Mesenchymal stem cell (in vitro differentiated cells and primary cell): Measurements from ENCODE around the gene RAB29.
A peak's percentile ranks its signal among the peaks of the same experiment; 100 is the strongest.

ENCODE experiments used
- DNase-seq: peaks from one replicate; pipeline ENCODE4 v3.0.0-alpha.2; 2013
- H2AFZ ChIP-seq: one replicate; pipeline ENCODE4 v1.6.1; 2013; ENCODE audit warnings: low read depth, mild to moderate bottlenecking, control low read depth, inconsistent platforms, low read length, moderate library complexity
- H2AK5ac ChIP-seq: 2 replicates; pipeline ENCODE4 v1.6.1; 2013; ENCODE audit warnings: low read length, moderate library complexity, mild to moderate bottlenecking, inconsistent platforms; ENCODE audit not compliant: severe bottlenecking
- H2BK120ac ChIP-seq: one replicate; pipeline ENCODE4 v1.6.1; 2013; ENCODE audit warnings: low read depth, mild to moderate bottlenecking, inconsistent platforms, low read length, moderate library complexity
- H2BK12ac ChIP-seq, 2 experiments: one replicate each; pipeline ENCODE4 v1.6.1; 2013; ENCODE audit warnings: inconsistent platforms in 2 of 2, low read length in 2 of 2, mild to moderate bottlenecking in 2 of 2, moderate library complexity in 2 of 2, control low read depth in 1 of 2
- H2BK15ac ChIP-seq: one replicate; pipeline ENCODE4 v1.6.1; 2013; ENCODE audit warnings: mild to moderate bottlenecking, low read depth, inconsistent platforms; ENCODE audit not compliant: poor library complexity, severe bottlenecking
- H2BK5ac ChIP-seq: 2 replicates; pipeline ENCODE4 v1.6.1; 2013; ENCODE audit warnings: low read depth, mild to moderate bottlenecking, low read length, control low read depth, inconsistent platforms; ENCODE audit not compliant: poor library complexity, severe bottlenecking
- H3K14ac ChIP-seq, 2 experiments: one replicate each; pipeline ENCODE4 v1.6.1; 2013; ENCODE audit warnings: inconsistent platforms in 2 of 2, low read length in 2 of 2, control low read depth in 1 of 2, mild to moderate bottlenecking in 1 of 2, moderate library complexity in 1 of 2
- H3K18ac ChIP-seq, 2 experiments: one replicate each; pipeline ENCODE4 v1.6.1; 2013; ENCODE audit warnings: inconsistent platforms in 2 of 2, low read length in 2 of 2, control low read depth in 1 of 2, low read depth in 1 of 2, mild to moderate bottlenecking in 1 of 2
- H3K23ac ChIP-seq, 2 experiments: one replicate each; pipeline ENCODE4 v1.6.1; 2013; ENCODE audit warnings: inconsistent platforms in 2 of 2, low read length in 2 of 2, mild to moderate bottlenecking in 2 of 2, moderate library complexity in 2 of 2, control low read depth in 1 of 2
- H3K27ac ChIP-seq: 2 replicates; pipeline ENCODE4 v1.5.1; 2013; ENCODE audit warnings: mild to moderate bottlenecking, moderate library complexity, low read length, control low read depth, inconsistent platforms; ENCODE audit not compliant: poor library complexity, severe bottlenecking
- H3K27me3 ChIP-seq, 2 experiments: 2 replicates each; pipeline versions ENCODE4 v1.6.1 to v1.7.0; 2013; ENCODE audit warnings: low read length in 2 of 2, mild to moderate bottlenecking in 2 of 2, moderate library complexity in 2 of 2, control low read depth in 1 of 2, inconsistent platforms in 1 of 2; ENCODE audit not compliant: control insufficient read depth in 1 of 2, insufficient read depth in 1 of 2
- H3K36me3 ChIP-seq, 2 experiments: 2 replicates each; pipeline versions ENCODE4 v1.6.1 to v1.7.0; 2013; ENCODE audit warnings: low read length in 2 of 2, control low read depth in 1 of 2, inconsistent platforms in 1 of 2, low read depth in 1 of 2, mild to moderate bottlenecking in 1 of 2; ENCODE audit not compliant: insufficient read depth in 2 of 2, control insufficient read depth in 1 of 2
- H3K4ac ChIP-seq, 2 experiments: one replicate each; pipeline ENCODE4 v1.6.1; 2013; ENCODE audit warnings: inconsistent platforms in 2 of 2, low read length in 2 of 2, mild to moderate bottlenecking in 2 of 2, moderate library complexity in 2 of 2, control low read depth in 1 of 2, low read depth in 1 of 2
- H3K4me1 ChIP-seq: 2 replicates; pipeline ENCODE4 v1.6.1; 2013; ENCODE audit warnings: low read depth, low read length, control low read depth; ENCODE audit not compliant: control insufficient read depth, insufficient read depth
- H3K4me2 ChIP-seq: 2 replicates; pipeline ENCODE4 v1.6.1; 2013; ENCODE audit warnings: low read length, mild to moderate bottlenecking, inconsistent platforms; ENCODE audit not compliant: poor library complexity, severe bottlenecking
- H3K4me3 ChIP-seq, 2 experiments: 2 replicates each; pipeline versions ENCODE4 v1.5.1 to v1.7.0; 2013; ENCODE audit warnings: low read length in 2 of 2, mild to moderate bottlenecking in 2 of 2, control low read depth in 1 of 2, low read depth in 1 of 2; ENCODE audit not compliant: insufficient read depth in 1 of 2
- H3K79me1 ChIP-seq: replicated peaks from 2 replicates; pipeline ENCODE4 v1.6.1; 2013; ENCODE audit warnings: mild to moderate bottlenecking, control low read depth, low read length, inconsistent platforms; ENCODE audit not compliant: poor library complexity, severe bottlenecking
- H3K9ac ChIP-seq: 2 replicates; pipeline ENCODE4 v1.7.0; 2013; ENCODE audit warnings: mild to moderate bottlenecking, low read length, moderate library complexity
- H3K9me3 ChIP-seq: 2 replicates; pipeline ENCODE4 v1.7.0; 2013; ENCODE audit warnings: mild to moderate bottlenecking, low read length; ENCODE audit not compliant: control insufficient read depth
- H4K8ac ChIP-seq: one replicate; pipeline ENCODE4 v1.6.1; 2013; ENCODE audit warnings: inconsistent platforms, mild to moderate bottlenecking, low read length, moderate library complexity
- H4K91ac ChIP-seq: one replicate; pipeline ENCODE4 v1.6.1; 2013; ENCODE audit warnings: mild to moderate bottlenecking, low read length, inconsistent platforms
- WGBS: methylation state at CpG from one replicate; pipeline ENCODE4 v1.1.7; 2013; ENCODE audit warnings: mixed read lengths; 5-methylcytosine and 5-hydroxymethylcytosine counted together

RAB29 gene

DNA sequence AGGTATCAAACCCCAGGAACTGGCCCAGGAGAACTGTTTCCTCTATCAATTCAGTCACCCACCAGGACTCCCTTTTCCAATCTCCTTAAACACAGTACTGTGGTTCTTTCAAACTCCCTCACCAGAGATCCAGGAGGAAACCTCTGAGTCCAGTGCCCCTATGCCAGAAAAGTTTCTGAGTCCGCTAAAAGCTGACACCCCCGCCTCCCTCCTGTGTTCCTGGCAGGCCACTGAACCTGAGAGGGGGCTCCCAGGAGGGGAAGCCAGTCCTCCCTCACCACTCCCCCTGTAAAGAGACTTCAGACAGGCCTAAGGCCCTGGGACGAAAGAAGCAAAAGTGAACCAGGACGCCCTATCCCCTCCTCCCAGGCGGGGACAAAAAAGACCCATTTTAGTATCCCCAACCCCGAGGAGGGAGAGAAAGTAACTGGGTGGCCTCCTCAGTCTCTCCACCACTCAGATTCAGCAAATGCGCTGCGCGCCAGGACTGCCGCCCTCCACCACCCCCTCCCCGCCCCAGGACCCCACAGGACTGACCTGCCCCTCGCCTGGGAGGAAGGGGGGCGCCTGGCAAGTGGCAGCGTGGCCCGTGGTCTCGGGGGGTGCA, 37.1 kb upstream of the RAB29 start:
- peak; percentile 55 for DNase-seq
- Histone ChIP-seq H3K36me3 (peaks cover 14 to 17% of the 10 kb centered on the region in 2 experiments), H2BK120ac (peak overlapping the region; percentile 50), H3K9me3 (no peaks in the 10 kb centered on the region), H3K79me1 (peaks cover 31% of the 10 kb centered on the region), H4K91ac (peak overlapping the region; percentile 52), H4K8ac (no peak overlapping the region), H2BK12ac (no peak overlapping the region), H3K27me3 (peaks cover 0 to 3% of the 10 kb centered on the region in 2 experiments), H2BK15ac (no peak overlapping the region), H3K23ac (peak overlapping the region in 1 of 2 experiments; percentile 56), H3K4ac (peak overlapping the region in 1 of 2 experiments; percentile 62), H3K4me3 (peak overlapping the region; percentile 81 to 91), H3K18ac (peak overlapping the region; percentile 70 to 95), H3K14ac (no peak overlapping the region), H2BK5ac (peak overlapping the region; percentile 33), H3K4me1 (peaks cover 16% of the 10 kb centered on the region), H2AFZ (peak overlapping the region; percentile 94), H3K27ac (no peak overlapping the region), H3K4me2 (peak overlapping the region; percentile 78), H2AK5ac (no peak overlapping the region), H3K9ac (peak overlapping the region; percentile 86)
- under 1% methylated on average over 12 of the region's 16 CpGs for WGBS

DNA sequence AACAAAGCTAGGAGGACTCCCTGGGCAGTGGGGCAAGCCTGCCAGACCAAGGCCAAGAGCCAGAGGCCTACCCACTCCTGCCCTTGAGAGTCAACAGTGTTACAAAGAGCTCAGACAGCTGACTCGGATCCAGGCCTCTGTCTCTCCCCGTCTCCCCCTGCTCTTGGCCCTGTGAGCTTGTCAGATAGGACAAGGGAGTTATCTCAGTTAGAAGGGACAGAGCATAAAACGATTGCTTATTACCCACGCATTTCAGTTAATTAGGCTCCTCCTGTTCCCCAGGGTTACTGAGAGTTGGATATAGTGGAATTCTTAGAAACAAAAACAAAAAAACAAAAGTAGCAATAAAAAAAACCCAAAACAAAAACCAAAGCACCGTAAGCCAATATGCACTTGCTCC, 36.4 kb upstream of the RAB29 start:
- no peak overlapping the region for H3K23ac ChIP-seq
- H2BK5ac ChIP-seq = no peak overlapping the region
- H4K91ac ChIP-seq = no peak overlapping the region
- whole genome bisulfite sequencing = 60% methylated on average over 3 of the region's 5 CpGs
- peak overlapping the region; percentile 78 for H3K4me2 ChIP-seq
- peak overlapping the region in 1 of 2 experiments; percentile 81 for H3K4me3 ChIP-seq
- peak overlapping the region; percentile 86 for H3K9ac ChIP-seq
- H3K14ac ChIP-seq = no peak overlapping the region
- H2BK120ac ChIP-seq = no peak overlapping the region
- H2AK5ac ChIP-seq = no peak overlapping the region
- peaks cover 17% of the 10 kb centered on the region in 2 experiments for H3K36me3 ChIP-seq
- DNase-seq = peak; percentile 17
- H3K4me1 ChIP-seq = peaks cover 16% of the 10 kb centered on the region
- no peak overlapping the region for H2BK15ac ChIP-seq
- no peaks in the 10 kb centered on the region for H3K9me3 ChIP-seq
- peak overlapping the region; percentile 25 for H4K8ac ChIP-seq
- peaks cover 35% of the 10 kb centered on the region for H3K79me1 ChIP-seq
- no peak overlapping the region for H2BK12ac ChIP-seq
- H3K18ac ChIP-seq = no peak overlapping the region
- no peaks in the 10 kb centered on the region for H3K27me3 ChIP-seq
- no peak overlapping the region for H2AFZ ChIP-seq
- H3K4ac ChIP-seq = no peak overlapping the region
- no peak overlapping the region for H3K27ac ChIP-seq

DNA sequence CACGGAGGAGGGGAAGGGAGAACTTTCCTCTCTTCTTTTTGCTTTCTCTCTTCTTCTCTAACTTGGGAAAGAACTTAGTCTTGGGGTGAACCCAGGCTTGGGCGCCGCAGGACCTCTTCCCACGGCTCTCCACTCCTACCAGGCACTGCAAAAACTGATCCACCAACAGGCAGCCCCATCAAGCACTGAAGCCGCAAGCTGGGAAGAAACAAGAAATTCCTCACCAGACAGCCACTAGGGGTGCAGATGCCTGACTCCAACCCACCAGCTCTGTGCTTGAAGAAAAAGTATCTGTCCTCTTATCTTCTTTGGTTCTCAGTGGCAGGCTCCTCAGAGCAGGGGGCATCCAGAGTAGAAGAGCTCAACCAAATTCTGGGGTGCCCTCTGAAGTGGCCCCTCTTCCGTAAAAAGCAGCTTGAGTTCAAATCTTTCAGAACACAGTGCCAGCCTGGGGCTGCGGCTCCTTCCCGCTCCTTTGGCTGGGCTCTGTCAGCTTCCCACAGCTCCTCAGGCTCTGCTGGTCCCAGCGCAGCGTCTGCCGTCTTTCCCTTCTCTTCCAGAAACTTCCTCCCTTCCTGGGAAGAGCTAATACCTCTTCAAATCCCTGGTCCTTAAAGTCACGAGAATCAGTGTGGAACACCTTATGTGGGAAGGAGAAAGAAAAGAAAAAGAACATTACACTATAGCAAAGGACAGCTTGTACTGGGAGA, 35.3 kb upstream of the RAB29 start:
- Histone ChIP-seq H3K9ac (peak overlapping the region; percentile 86), H2BK12ac (no peak overlapping the region), H2BK15ac (no peak overlapping the region), H3K4me3 (no peak overlapping the region), H3K27me3 (no peaks in the 10 kb centered on the region), H2BK120ac (no peak overlapping the region), H3K14ac (no peak overlapping the region), H4K91ac (no peak overlapping the region), H3K4ac (no peak overlapping the region), H3K36me3 (peaks cover 17 to 18% of the 10 kb centered on the region in 2 experiments), H2AK5ac (no peak overlapping the region), H3K27ac (no peak overlapping the region), H3K4me2 (no peak overlapping the region), H3K18ac (no peak overlapping the region), H3K4me1 (peaks cover 16% of the 10 kb centered on the region), H3K79me1 (peaks cover 33% of the 10 kb centered on the region), H4K8ac (no peak overlapping the region), H3K9me3 (no peaks in the 10 kb centered on the region), H3K23ac (no peak overlapping the region), H2BK5ac (no peak overlapping the region), H2AFZ (no peak overlapping the region)
- 96% methylated on average over 8 of the region's 12 CpGs for WGBS
- DNase-seq = peak; percentile 26

DNA sequence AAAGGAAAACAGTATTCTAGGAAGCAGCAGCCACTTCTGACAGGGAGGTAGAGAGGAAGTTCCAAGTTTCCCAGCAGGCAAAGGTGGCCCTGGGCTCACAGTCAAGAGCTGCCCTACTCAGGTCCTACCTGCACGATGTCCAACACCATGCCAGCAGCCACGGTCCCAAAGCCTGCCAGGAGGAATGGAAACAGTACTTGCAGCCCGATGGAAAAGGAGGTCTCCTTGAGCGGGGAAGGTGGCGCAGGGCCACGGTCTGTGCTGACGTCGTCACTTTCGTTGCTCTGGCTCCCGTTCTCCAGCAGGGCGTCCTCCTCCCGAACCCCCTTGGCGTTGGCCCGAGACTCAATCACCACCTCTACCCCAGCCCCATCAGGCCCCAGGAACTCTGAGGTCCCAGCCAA, 34.7 kb upstream of the RAB29 start:
- Histone ChIP-seq H3K4me3 (no peak overlapping the region), H3K79me1 (peaks cover 37% of the 10 kb centered on the region), H2BK120ac (no peak overlapping the region), H3K4me1 (peaks cover 16% of the 10 kb centered on the region), H3K14ac (no peak overlapping the region), H3K18ac (no peak overlapping the region), H3K4ac (no peak overlapping the region), H2AFZ (no peak overlapping the region), H3K36me3 (peaks cover 17 to 23% of the 10 kb centered on the region in 2 experiments), H3K23ac (no peak overlapping the region), H3K9ac (no peak overlapping the region), H2BK5ac (no peak overlapping the region), H2BK12ac (no peak overlapping the region), H3K27me3 (no peaks in the 10 kb centered on the region), H3K9me3 (no peaks in the 10 kb centered on the region), H4K91ac (no peak overlapping the region), H3K4me2 (no peak overlapping the region), H4K8ac (no peak overlapping the region), H2AK5ac (no peak overlapping the region), H2BK15ac (no peak overlapping the region), H3K27ac (no peak overlapping the region)
- 91% methylated on average over 14 of the region's 14 CpGs for whole genome bisulfite sequencing
- DNase-seq = no peak
